NCI-H460 (cell line): ENCODE results near the gene CDK14. TPM values are rescaled to one million over a fixed set of nuclear protein-coding genes. Genes with fewer than 3 reads are reported as not detected.
"Not testable (repeated sequence)": the region's sequence is repeated elsewhere in the genome, so short reads cannot be mapped to it uniquely, and the experiment has no call there.

Experiments
- DNase-seq: peaks from one replicate; pipeline ENCODE4 v3.0.0-alpha.2; 2016; ENCODE audit warnings: low read depth; ENCODE audit errors: extremely low read depth
- total RNA-seq: library from RNA; depleted of rRNA; stranded (reverse); fragments of >200 nt; shearing (Covaris generic); gene quantifications from 2 replicates; pipeline ENCODE4 v1.2.3, GENCODE V29; 2014

CDK14 gene
- total RNA-seq, 1 experiment from 2014 or later, result 0.94 TPM

- DNase-seq, result peak; percentile 50
Measured at GRCh38 chr7:90629297-90629918, 33.3 kb downstream of the CDK14 start.

GRCh38 chr7:90631502-90631901 is 35.4 kb downstream of the CDK14 start:
- no peak for DNase-seq

- DNase-seq, result not testable (repeated sequence)
Measured at GRCh38 chr7:90639683-90640082, 43.6 kb downstream of the CDK14 start.

GRCh38 chr7:90642978-90643377 is 46.9 kb downstream of the CDK14 start:
- no peak for DNase-seq

- no peak for DNase-seq
Measured at GRCh38 chr7:90645784-90646183, 49.7 kb downstream of the CDK14 start.

GRCh38 chr7:90648107-90648506 is 52.0 kb downstream of the CDK14 start:
- no peak for DNase-seq

- DNase-seq, result no peak
Measured at GRCh38 chr7:90648834-90649233, 52.7 kb downstream of the CDK14 start.

GRCh38 chr7:90654718-90655427 is 58.8 kb downstream of the CDK14 start:
- no peak for DNase-seq

- DNase-seq, result no peak
Measured at GRCh38 chr7:90655566-90655965, 59.4 kb downstream of the CDK14 start.

- DNase-seq, result no peak
Measured at GRCh38 chr7:90657481-90657880, 61.4 kb downstream of the CDK14 start.

GRCh38 chr7:90660100-90660499 is 64.0 kb downstream of the CDK14 start:
- DNase-seq, result no peak

- DNase-seq, result no peak
Measured at GRCh38 chr7:90660819-90661218, 64.7 kb downstream of the CDK14 start.

- DNase-seq, result no peak
Measured at GRCh38 chr7:90661290-90662151, 65.4 kb downstream of the CDK14 start.

GRCh38 chr7:90663176-90663575 is 67.1 kb downstream of the CDK14 start:
- no peak for DNase-seq

- DNase-seq, result no peak
Measured at GRCh38 chr7:90666186-90666585, 70.1 kb downstream of the CDK14 start.

- no peak for DNase-seq
Measured at GRCh38 chr7:90668992-90669391, 72.9 kb downstream of the CDK14 start.

- DNase-seq, result no peak
Measured at GRCh38 chr7:90669492-90669891, 73.4 kb downstream of the CDK14 start.

GRCh38 chr7:90671571-90671970 is 75.5 kb downstream of the CDK14 start:
- no peak for DNase-seq

GRCh38 chr7:90672210-90672609 is 76.1 kb downstream of the CDK14 start:
- DNase-seq, result no peak

GRCh38 chr7:90674625-90675024 is 78.5 kb downstream of the CDK14 start:
- no peak for DNase-seq

- no peak for DNase-seq
Measured at GRCh38 chr7:90675982-90676381, 79.9 kb downstream of the CDK14 start.
